Osteoblast (primary cell): ENCODE measurements around the gene CHDH. TPM values are rescaled to one million over a fixed set of nuclear protein-coding genes. Genes with fewer than 3 reads are reported as not detected.

Source experiments
- DNase-seq: peaks from one replicate; pipeline ENCODE4 v3.0.0; 2011; ENCODE audit warnings: low spot score, mixed read lengths; ENCODE audit not compliant: insufficient read length; ENCODE audit errors: missing footprints
- H2AFZ ChIP-seq: 2 replicates; pipeline ENCODE4 v1.6.0; 2011; ENCODE audit warnings: mild to moderate bottlenecking, low read length
- H3K27ac ChIP-seq: 2 replicates; pipeline ENCODE4 v1.5.1; 2011; ENCODE audit warnings: mild to moderate bottlenecking, low read depth, low read length, moderate library complexity
- H3K27me3 ChIP-seq: 2 replicates; pipeline ENCODE4 v1.6.0; 2012; ENCODE audit warnings: mild to moderate bottlenecking, control low read depth, inconsistent platforms, low read length, moderate library complexity; ENCODE audit not compliant: insufficient read depth
- H3K36me3 ChIP-seq: 2 replicates; pipeline ENCODE4 v1.5.1; 2011; ENCODE audit warnings: mild to moderate bottlenecking, low read length, control low read depth, moderate library complexity; ENCODE audit not compliant: insufficient read depth
- H3K4me1 ChIP-seq: 2 replicates; pipeline ENCODE4 v1.5.1; 2011; ENCODE audit warnings: mild to moderate bottlenecking, low read length, control low read depth, moderate library complexity; ENCODE audit not compliant: insufficient read depth
- H3K4me2 ChIP-seq: 2 replicates; pipeline ENCODE4 v1.6.0; 2011; ENCODE audit warnings: mild to moderate bottlenecking, low read length; ENCODE audit not compliant: insufficient read depth
- H3K4me3 ChIP-seq: fragments of 200-600 bp; sonication (generic); 3 replicates; pipeline ENCODE4 v1.5.1; 2012; ENCODE audit warnings: mild to moderate bottlenecking, low read length, inconsistent platforms; ENCODE audit not compliant: insufficient read depth
- H3K79me2 ChIP-seq: 2 replicates; pipeline ENCODE4 v1.6.0; 2012; ENCODE audit warnings: mild to moderate bottlenecking, low read length, control low read depth, inconsistent platforms; ENCODE audit not compliant: insufficient read depth
- H3K9me3 ChIP-seq: 2 replicates; pipeline ENCODE4 v1.5.1; 2011; ENCODE audit warnings: low read depth, low read length, control low read depth
- H4K20me1 ChIP-seq: 2 replicates; pipeline ENCODE4 v1.6.0; 2012; ENCODE audit warnings: mild to moderate bottlenecking, low read length, control low read depth; ENCODE audit not compliant: insufficient read depth
- total RNA-seq: library from RNA; depleted of rRNA; stranded (reverse); fragments of >200 nt; gene quantifications from 2 replicates; pipeline ENCODE4 v1.2.3, GENCODE V29; 2012
- TF ChIP-seq, protein P1 (sequence below): IDR thresholded peaks from 2 replicates; pipeline ENCODE4 v1.5.1; 2011; ENCODE audit warnings: mild to moderate bottlenecking, low read depth, low read length, moderate library complexity; ENCODE audit errors: extremely low read depth

CHDH gene
- total RNA-seq, 1 donor = 0.72 TPM

DNA sequence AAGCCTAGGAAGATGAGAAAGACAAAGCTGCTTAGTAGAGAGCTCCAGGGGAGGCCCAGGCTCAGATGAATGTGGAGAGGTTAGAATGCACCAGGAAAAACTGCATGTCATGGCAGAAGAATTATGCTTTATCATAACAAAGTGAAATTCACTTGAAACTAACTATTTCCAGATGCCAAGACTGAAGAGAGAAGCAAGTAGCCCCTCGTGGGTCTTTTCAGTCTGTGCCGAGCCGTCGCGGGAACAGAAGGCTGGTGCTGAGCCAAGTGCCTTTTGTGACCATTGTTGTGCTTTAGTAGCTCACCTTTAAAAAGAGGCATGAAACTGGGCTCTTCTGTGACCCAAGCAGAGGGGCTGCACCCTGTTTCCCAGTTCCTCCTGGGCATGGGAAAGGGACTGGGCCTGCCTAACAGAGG is 73.2 kb downstream of the CHDH start:
- peaks cover 20% of the 10 kb centered on the region for H3K27me3 ChIP-seq
- H3K9me3 ChIP-seq = no peaks in the 10 kb centered on the region
- peak overlapping the region; percentile 58 for H3K27ac ChIP-seq
- H2AFZ ChIP-seq = peak overlapping the region; percentile 26
- H3K79me2 ChIP-seq = no peaks in the 10 kb centered on the region
- H4K20me1 ChIP-seq = no peaks in the 10 kb centered on the region
- no peaks in the 10 kb centered on the region for H3K36me3 ChIP-seq
- peak overlapping the region; percentile 11 for H3K4me2 ChIP-seq
- no peak overlapping the region for H3K4me3 ChIP-seq
- TF ChIP-seq, protein P1, sequence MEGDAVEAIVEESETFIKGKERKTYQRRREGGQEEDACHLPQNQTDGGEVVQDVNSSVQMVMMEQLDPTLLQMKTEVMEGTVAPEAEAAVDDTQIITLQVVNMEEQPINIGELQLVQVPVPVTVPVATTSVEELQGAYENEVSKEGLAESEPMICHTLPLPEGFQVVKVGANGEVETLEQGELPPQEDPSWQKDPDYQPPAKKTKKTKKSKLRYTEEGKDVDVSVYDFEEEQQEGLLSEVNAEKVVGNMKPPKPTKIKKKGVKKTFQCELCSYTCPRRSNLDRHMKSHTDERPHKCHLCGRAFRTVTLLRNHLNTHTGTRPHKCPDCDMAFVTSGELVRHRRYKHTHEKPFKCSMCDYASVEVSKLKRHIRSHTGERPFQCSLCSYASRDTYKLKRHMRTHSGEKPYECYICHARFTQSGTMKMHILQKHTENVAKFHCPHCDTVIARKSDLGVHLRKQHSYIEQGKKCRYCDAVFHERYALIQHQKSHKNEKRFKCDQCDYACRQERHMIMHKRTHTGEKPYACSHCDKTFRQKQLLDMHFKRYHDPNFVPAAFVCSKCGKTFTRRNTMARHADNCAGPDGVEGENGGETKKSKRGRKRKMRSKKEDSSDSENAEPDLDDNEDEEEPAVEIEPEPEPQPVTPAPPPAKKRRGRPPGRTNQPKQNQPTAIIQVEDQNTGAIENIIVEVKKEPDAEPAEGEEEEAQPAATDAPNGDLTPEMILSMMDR = no peak
- no peak for DNase-seq
- H3K4me1 ChIP-seq = peaks cover 34% of the 10 kb centered on the region

DNA sequence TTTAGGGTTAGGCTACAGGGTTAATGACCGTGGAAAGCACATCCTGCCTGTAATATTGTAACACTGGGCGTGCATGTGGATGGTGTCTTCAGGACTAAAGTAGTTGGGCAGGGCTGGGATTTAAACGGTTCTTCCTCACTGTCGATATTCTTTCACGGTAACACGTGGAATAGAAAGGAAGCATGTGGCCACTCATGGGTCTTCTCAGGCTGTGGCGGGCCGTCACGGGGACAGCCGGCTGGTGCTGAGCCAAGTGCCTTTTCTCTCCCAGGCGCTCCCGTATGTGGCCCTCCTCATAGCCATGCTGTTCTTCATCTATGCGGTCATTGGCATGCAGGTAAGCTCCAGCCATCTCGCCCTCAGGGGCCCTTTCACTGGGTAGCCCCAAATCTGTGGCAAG is 73.7 kb downstream of the CHDH start:
- Histone ChIP-seq H3K79me2 (no peaks in the 10 kb centered on the region), H3K27me3 (peaks cover 20% of the 10 kb centered on the region), H3K4me1 (peaks cover 34% of the 10 kb centered on the region), H3K4me3 (no peak overlapping the region), H3K36me3 (no peaks in the 10 kb centered on the region), H3K4me2 (peak overlapping the region; percentile 11), H3K9me3 (no peaks in the 10 kb centered on the region), H3K27ac (no peak overlapping the region), H4K20me1 (no peaks in the 10 kb centered on the region), H2AFZ (peak overlapping the region; percentile 26)
- DNase-seq = no peak
- TF ChIP-seq, protein P1 = no peak

DNA sequence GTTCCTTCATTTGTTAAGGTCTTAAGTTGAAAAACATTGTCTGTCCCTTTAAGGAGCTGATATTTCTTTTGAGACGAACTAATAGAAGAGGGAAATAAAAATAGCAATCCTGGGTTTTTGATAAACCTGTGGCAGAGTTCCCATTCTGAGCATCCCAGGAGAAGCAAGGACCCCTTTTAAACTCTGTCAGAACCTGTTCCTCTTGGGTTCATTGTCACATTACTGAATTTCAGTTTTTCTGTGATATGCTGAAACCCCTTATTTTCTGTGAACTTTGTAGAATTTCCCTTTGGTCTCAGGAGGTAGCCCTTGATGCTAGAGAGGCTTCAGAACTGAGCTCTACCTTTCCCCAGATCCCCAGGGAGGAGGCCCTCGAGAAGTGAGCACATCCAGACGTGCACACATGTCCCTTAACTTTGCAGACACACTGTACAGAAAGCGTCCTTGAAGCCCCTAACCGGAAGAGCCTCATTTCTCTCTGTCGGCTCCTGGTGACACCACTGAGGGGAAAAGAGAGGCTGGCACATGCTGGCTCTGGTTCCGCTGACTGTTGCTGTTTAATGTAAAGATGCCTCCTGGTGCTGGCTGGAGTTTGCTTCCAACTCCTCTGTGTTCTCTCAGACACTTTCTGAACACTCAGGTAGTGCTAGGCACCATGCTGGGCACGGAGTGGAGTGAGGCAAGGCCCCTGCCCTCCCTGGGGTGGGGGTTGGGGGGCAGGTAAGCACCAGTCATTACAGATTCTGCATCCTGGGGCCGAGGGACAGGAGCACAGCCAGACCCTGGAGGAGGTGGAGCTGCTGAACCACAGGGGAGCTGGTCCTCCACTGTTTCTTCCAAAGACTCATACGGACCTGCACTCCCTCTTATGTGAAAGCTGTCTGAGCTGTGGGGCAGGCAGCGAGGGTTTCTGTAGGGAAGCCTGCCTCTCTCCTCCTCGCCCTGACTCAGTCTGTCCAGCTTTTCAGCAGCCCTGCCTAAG is 77.5 kb downstream of the CHDH start:
- Histone ChIP-seq H3K27me3 (peaks cover 20% of the 10 kb centered on the region), H3K9me3 (no peaks in the 10 kb centered on the region), H3K27ac (no peak overlapping the region), H2AFZ (no peak overlapping the region), H3K4me2 (no peak overlapping the region), H4K20me1 (no peaks in the 10 kb centered on the region), H3K36me3 (no peaks in the 10 kb centered on the region), H3K79me2 (no peaks in the 10 kb centered on the region), H3K4me3 (no peak overlapping the region), H3K4me1 (peaks cover 10% of the 10 kb centered on the region)
- TF ChIP-seq, protein P1 = no peak
- DNase-seq = no peak

DNA sequence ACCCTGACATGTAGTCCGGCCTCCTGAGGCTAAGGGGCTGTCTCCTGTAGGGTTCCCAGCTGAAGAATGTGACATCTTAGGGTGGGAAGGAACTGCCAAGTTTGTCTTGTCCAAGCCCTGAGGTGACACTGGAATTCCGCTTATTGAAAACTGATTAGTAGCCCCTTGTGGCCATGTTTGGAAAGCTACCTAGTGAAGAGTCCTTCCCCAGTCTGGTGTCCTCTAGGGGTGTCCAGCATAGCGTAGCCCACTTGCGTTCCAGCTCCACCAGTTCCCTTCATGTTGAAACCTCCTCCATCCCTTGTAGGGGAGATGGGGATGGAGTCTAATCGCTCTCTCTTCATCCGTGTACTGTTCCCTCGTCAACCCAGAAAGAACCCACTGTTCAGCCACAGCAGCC is 79.5 kb downstream of the CHDH start:
- Histone ChIP-seq H3K36me3 (no peaks in the 10 kb centered on the region), H3K4me2 (no peak overlapping the region), H3K9me3 (no peaks in the 10 kb centered on the region), H3K79me2 (no peaks in the 10 kb centered on the region), H4K20me1 (no peaks in the 10 kb centered on the region), H2AFZ (no peak overlapping the region), H3K27ac (no peak overlapping the region), H3K4me3 (no peak overlapping the region), H3K4me1 (no peaks in the 10 kb centered on the region), H3K27me3 (peaks cover 20% of the 10 kb centered on the region)
- TF ChIP-seq, protein P1 = no peak
- no peak for DNase-seq
